ENCODE measurements around the gene ATP6V0E1. TPM values are rescaled to one million over a fixed set of nuclear protein-coding genes. Genes with fewer than 3 reads are reported as not detected.

ATP6V0E1 gene
- total and polyA plus RNA-seq, 2 donors (not counting 3 experiments of a cell fraction or from before 2014, with no cell fraction given) = 217 to 278 TPM

DNA sequence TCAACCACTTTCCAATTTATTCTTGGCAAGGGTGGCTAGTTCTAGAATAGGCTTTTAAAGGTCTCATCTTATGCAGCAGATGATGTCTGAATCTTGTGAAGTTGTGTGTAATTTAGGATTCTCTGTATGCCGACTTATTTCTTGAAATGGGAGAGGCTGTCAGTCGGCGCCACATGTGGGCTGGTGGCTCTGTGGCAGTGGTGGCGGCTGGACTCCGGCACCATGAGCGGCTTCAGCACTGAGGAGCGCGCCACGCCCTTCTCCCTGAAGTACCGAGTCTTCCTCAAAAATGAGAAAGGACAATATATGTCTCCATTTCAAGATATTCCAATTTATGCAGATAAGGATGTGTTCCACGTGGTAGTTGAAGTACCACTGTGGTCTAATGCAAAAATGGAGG, 8.3 kb upstream of the ATP6V0E1 start:
- H3K9me1 ChIP-seq (replicated peaks; ENCODE audit: control insufficient read depth, extremely low read depth, insufficient read depth, low read length) = no peaks in the 10 kb centered on the region
- no peaks in the 10 kb centered on the region for H3K9me3 ChIP-seq (replicated peaks; ENCODE audit: control insufficient read depth, insufficient read depth, low read length)
- dilution Hi-C loops (cut with MboI; ENCODE audit: extremely low pct_ligation_motif_present, low sequenced_read_pairs) = no loop called here
- FAIRE-seq (no peak), DNase-seq (ENCODE audit: low read depth, low spot score) (no peak)
- BruUV-seq (replicated peaks) = no TSS peak
- no peaks in the 10 kb centered on the region for H4K20me1 ChIP-seq (replicated peaks; ENCODE audit: control insufficient read depth, extremely low read depth, insufficient read depth, low read length)
- no peaks in the 10 kb centered on the region for H3K36me3 ChIP-seq (ENCODE audit: control insufficient read depth in 2 of 2, extremely low read depth in 1 of 2, insufficient read depth in 2 of 2, low read length in 2 of 2)
- CTCF ChIA-PET = no interaction called here
- H3K27ac ChIP-seq (ENCODE audit: insufficient read depth, low read depth, low read length) = no peak overlapping the region
- intact Hi-C loops (cut with micrococcal nuclease) = no loop called here
- TF ChIP-seq MYC (IDR thresholded peaks at IDR 0.05; ENCODE audit: low read depth, low read length) = no peak
- no peak for TF ChIP-seq FOS (IDR thresholded peaks at IDR 0.05; ENCODE audit: borderline replicate concordance, insufficient read depth, low read length)
- no peak for TF ChIP-seq JUN (IDR thresholded peaks at IDR 0.05; ENCODE audit: borderline replicate concordance, insufficient read depth, insufficient read length, low read depth)
- TF ChIP-seq, protein P1, sequence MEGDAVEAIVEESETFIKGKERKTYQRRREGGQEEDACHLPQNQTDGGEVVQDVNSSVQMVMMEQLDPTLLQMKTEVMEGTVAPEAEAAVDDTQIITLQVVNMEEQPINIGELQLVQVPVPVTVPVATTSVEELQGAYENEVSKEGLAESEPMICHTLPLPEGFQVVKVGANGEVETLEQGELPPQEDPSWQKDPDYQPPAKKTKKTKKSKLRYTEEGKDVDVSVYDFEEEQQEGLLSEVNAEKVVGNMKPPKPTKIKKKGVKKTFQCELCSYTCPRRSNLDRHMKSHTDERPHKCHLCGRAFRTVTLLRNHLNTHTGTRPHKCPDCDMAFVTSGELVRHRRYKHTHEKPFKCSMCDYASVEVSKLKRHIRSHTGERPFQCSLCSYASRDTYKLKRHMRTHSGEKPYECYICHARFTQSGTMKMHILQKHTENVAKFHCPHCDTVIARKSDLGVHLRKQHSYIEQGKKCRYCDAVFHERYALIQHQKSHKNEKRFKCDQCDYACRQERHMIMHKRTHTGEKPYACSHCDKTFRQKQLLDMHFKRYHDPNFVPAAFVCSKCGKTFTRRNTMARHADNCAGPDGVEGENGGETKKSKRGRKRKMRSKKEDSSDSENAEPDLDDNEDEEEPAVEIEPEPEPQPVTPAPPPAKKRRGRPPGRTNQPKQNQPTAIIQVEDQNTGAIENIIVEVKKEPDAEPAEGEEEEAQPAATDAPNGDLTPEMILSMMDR (IDR thresholded peaks at IDR 0.05; ENCODE audit: extremely low read depth in 1 of 2, insufficient read depth in 1 of 2, low read depth in 1 of 2, low read length in 2 of 2) = no peak
- TF ChIP-seq EZH2 (IDR thresholded peaks at IDR 0.05; ENCODE audit: borderline replicate concordance, low read depth, low read length, severe bottlenecking) = no peak
- no peak for TF ChIP-seq POLR2AphosphoS5 (IDR thresholded peaks at IDR 0.05; ENCODE audit: insufficient read depth, low read depth, low read length)
- TF ChIP-seq GATA2 (IDR thresholded peaks at IDR 0.05; ENCODE audit: insufficient read depth, insufficient read length, low read depth, low read length) = no peak
- TF ChIP-seq, protein P2, sequence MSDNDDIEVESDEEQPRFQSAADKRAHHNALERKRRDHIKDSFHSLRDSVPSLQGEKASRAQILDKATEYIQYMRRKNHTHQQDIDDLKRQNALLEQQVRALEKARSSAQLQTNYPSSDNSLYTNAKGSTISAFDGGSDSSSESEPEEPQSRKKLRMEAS (IDR thresholded peaks at IDR 0.05; ENCODE audit: insufficient read depth, insufficient read length) = no peak
- no peak for TF ChIP-seq POLR2A (IDR thresholded peaks at IDR 0.05; ENCODE audit: low read depth, low read length)
- H3K4me1 ChIP-seq (ENCODE audit: control insufficient read depth, extremely low read depth, insufficient read depth, low read length) = no peaks in the 10 kb centered on the region
- H3K9ac ChIP-seq (replicated peaks; ENCODE audit: extremely low read depth, insufficient read depth, low read length) = no peak overlapping the region
- H3K4me3 ChIP-seq (replicated peaks in 1 of 3; ENCODE audit: insufficient read depth in 1 of 3, low read depth in 1 of 3, low read length in 3 of 3) = no peak overlapping the region
- no peak overlapping the region for H2AFZ ChIP-seq (ENCODE audit: low read depth, low read length)
- H3K79me2 ChIP-seq (ENCODE audit: control insufficient read depth, insufficient read depth, low read length) = no peaks in the 10 kb centered on the region
- POLR2A ChIA-PET = no interaction called here
- H3K27me3 ChIP-seq (ENCODE audit: control insufficient read depth in 2 of 2, insufficient read depth in 2 of 2, low read length in 2 of 2) = no peaks in the 10 kb centered on the region
- H3K4me2 ChIP-seq (ENCODE audit: insufficient read depth, low read length) = no peak overlapping the region

All from endothelial cell of umbilical vein (primary cell).